H1 (cell line): ENCODE results near the gene VPS13D. TPM values are rescaled to one million over a fixed set of nuclear protein-coding genes. Genes with fewer than 3 reads are reported as not detected.

Source experiments
- CBX5 ChIP-seq: fragments of 300-800, 300-1000 bp; sonication (generic); IDR thresholded peaks from 2 replicates; pipeline ENCODE4 v1.7.1; 2016; ENCODE audit warnings: antibody characterized with exemption, low read length, low read depth
- USF2 ChIP-seq: IDR thresholded peaks from 2 replicates; pipeline ENCODE4 v1.6.1; 2011; ENCODE audit warnings: low read length, improper control_type of control experiment
- polyA plus RNA-seq, 7 experiments: library from polyadenylated mRNA; depleted of rRNA in 3 of 7; stranded (reverse) in 5 of 7; unstranded in 2 of 7; fragments of >200 nt in 5 of 7; fragments of 200-250 nt in 2 of 7; gene quantifications; 1 replicate in 5 of 7; 2 replicates in 1 of 7; 4 replicates in 1 of 7; pipeline versions ENCODE4 v1.2.1 to v1.2.3, GENCODE V29; 2011 to 2013; ENCODE audit warnings: missing spikeins in 2 of 7, mixed read lengths in 2 of 7
- total RNA-seq: library from RNA; stranded (reverse); fragmentation: NEBNext Ultra II Directional; extraction: Animal tissue kit (Norgen Biotek cat#: 25700); gene quantifications from 2 replicates; pipeline ENCODE4 v1.2.1, GENCODE V29; 2021

Gene VPS13D
- total and polyA plus RNA-seq, 2 of the 8 experiments (the other 6 are each of a cell fraction or from before 2014, with no cell fraction given), result 10.9 to 31.2 TPM

- no peak for TF ChIP-seq USF2
- TF ChIP-seq CBX5, result no peak
Measured at GRCh38 chr1:12444329-12444841, 214.6 kb downstream of the VPS13D start (continued).
